ENCODE results near the gene DHDH.
"Not testable (repeated sequence)": the region's sequence is repeated elsewhere in the genome, so short reads cannot be mapped to it uniquely, and the experiment has no call there.

Gene DHDH

DNA sequence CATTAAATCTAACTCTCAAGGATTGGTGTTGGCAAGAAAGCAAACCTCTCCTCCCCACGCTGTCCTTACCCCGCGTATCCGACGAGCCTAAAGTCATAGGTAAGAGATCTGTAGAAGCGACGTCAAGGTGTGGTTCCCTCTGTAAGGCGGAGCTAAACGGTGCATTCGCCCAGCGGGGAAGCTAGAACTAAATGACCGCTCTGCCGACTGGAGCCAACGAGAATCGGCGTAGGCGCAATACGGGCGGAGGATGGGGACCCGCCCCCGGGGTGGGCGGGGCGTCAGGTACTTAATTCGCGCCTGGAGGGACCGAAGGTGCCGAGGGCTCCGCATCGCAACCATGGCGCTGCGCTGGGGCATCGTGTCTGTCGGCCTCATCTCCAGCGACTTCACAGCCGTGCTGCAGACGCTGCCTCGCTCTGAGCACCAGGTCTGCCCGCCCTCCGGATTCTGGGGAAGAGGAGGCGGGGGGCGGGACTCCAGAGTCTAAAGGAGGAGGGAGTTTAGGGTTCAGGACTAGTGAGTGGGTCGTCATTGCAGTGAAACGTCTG lies at the start of gene DHDH:
Gene DHDH (plus strand): TSS at position 318 of the 551 bp plus-strand sequence. CDS start 23 bp downstream, at position 341.
- peak; percentile 48 for DNase-seq (ENCODE audit: low read depth)

DNA sequence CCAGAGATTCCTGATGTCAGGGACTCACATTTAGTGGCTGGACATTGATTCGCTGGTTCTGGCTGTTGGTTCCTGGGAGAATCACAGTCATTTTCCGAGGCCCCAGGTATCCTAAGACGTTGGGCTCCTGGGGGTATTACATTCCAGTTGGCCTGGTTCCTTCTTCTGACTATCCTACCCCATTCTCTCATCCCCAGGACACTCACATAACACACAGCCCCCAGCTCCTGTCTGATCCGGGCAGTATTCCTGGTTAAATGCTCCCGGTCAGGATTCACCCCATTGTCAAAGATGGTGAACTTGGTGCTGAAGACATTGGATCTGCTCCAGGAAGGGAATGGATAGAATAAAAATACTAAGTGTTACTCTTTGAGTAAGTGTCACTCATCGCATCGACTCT lies 49.8 kb upstream of the DHDH start:
- DNase-seq (ENCODE audit: low read depth): no peak

DNA sequence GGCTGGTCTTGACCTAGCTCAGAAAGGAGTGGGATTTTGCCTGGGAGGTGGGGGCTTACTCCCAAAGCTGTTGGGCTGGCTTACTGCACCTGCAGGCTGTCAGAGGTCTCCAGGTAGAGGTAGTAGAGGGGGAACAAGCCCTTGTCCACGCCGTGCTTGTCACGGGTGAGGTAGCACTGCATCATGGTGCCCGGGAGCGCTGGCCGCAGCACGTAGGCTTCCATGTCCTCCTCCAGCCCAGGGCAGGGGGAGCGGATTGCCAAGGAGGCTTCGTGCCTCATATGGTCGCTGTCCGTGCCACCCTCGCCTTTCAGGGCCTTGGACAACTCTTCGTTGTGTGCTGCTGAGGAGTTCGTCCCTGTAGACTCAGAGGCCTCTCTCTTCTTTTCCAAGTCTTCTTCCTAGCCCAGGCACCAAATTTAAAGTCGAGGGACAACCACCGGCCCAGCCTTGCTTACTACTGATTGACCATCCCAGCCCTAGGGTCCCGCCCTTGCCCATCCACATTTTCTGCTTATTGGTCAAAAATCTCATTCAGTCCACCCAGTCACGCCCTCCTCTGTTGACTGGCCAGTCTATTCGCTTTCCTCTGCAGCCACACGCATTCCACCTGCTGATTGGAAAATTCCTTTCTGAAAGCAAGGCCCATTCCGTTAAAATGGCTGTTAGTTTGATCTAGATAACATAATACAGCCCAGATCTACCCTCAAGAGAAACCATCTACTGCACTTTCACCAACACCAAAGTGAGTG lies 45.5 kb upstream of the DHDH start:
- DNase-seq (ENCODE audit: low read depth): no peak

DNA sequence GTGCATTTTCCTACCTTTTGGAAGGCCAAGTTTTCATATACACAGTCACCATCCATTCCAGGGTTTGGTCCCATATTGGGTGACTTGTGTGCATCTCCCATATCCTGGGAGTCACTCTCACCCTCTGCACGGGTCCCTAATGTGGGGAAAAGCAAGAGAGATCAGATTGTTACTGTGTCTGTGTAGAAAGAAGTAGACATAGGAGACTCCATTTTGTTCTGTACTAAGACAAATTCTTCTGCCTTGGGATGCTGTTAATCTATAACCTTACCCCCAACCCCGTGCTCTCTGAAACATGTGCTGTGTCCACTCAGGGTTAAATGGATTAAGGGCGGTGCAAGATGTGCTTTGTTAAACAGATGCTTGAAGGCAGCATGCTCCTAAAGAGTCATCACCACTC lies 44.0 kb upstream of the DHDH start:
- DNase-seq (ENCODE audit: low read depth): not testable (repeated sequence)

DNA sequence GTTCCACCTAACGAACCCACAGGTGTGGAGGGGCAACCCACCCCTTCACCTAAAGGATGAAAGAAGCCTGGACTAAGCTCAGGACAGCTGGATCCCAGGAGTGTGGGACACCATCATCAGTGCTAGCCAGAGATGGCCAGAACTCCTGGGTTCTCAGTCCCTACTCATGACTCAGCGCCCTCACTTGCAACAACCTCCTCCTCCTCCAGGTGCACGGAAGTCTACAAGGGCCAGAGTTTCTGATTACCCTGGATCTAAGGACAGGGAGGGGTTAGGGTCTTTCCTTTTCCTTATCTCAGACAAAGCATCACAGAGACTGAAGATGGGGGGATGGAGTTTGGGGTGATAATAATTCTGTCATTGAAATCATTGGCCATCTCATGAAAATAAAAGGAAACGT lies 42.9 kb upstream of the DHDH start:
- no peak for DNase-seq (ENCODE audit: low read depth)

DNA sequence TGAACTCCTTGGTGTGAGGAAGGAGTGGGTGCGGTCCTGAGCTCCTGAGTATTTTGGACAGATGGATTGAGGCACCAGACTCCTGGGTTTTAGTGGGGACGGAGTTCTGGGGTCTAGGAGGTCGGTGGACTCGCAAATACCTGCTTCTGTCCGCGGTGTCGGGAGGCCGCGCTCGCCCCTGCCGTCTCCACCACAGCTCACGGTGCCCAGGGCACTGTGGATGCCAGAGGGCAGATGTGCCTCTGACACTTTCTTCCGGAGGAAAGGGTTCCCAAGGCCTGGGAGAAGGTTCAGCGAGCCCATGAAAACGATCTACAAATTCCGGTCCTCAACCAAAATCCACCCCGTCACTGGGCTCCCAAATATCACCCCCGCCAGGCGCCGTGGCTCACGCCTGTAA lies 38.3 kb upstream of the DHDH start:
- no peak for DNase-seq (ENCODE audit: low read depth)

DNA sequence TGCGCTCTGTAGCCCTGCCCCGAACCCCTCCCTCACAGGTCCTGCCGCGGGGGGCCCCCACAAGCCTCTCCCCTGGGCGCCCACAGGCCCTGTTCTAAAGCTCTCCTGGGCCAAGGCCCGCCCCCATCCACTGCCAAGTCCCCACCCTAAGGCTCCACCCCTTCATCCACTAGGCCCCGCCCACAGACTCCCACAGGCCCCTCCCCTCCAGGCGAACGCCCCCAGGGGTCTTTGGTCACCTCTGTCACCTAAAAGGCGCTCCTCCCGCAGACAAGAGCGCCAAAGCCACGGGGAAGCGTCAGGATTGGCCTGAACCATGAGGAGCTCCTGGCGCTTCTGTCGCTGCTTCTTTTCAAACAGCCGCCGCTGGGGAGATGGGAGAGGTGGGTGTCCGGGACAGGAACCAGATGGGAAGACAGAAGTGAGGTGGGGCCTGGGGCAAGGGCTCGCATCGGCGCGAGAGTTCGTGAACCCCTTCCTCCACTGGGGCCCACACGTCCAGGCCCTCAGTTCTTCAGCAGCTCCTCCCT lies 37.2 kb upstream of the DHDH start:
- peak; percentile 22 for DNase-seq (ENCODE audit: low read depth)

DNA sequence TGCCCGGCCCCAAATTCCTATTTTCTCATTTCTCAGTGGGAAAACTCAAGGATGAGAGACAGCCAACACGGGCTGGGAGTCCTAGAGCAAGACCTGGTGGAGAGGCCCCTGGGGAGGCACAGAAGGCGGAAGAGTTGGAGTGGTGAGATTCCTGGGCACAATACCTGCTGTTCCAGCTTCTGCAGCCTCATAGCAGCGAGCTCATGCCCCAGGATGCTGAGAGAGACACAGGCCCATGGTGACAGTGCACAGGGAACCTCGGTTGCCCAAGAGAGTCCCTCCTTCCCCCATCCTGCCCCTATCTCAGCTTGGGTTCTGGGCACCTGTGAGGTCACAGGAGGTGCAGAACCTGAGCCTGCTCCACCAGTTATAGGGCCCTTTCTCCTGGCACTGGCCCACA lies 36.3 kb upstream of the DHDH start:
- no peak for DNase-seq (ENCODE audit: low read depth)

DNA sequence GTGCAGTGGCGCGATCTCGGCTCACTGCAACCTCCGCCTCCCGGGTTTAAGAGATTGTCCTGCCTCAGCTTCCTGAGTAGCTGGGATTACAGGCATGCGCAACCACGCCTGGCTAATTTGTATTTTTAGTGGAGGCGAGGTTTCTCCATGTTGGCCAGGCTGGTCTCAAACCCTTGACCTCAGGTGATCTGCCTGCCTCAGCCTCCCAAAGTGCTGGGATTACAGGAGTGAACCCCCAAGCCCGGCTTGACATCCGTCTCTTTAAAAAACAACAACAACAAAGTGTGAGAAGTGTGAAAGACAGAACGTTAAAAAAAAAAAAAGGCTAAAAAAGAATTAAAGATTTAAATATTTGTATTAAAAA lies 34.1 kb upstream of the DHDH start:
- DNase-seq (ENCODE audit: low read depth): not testable (repeated sequence)

DNA sequence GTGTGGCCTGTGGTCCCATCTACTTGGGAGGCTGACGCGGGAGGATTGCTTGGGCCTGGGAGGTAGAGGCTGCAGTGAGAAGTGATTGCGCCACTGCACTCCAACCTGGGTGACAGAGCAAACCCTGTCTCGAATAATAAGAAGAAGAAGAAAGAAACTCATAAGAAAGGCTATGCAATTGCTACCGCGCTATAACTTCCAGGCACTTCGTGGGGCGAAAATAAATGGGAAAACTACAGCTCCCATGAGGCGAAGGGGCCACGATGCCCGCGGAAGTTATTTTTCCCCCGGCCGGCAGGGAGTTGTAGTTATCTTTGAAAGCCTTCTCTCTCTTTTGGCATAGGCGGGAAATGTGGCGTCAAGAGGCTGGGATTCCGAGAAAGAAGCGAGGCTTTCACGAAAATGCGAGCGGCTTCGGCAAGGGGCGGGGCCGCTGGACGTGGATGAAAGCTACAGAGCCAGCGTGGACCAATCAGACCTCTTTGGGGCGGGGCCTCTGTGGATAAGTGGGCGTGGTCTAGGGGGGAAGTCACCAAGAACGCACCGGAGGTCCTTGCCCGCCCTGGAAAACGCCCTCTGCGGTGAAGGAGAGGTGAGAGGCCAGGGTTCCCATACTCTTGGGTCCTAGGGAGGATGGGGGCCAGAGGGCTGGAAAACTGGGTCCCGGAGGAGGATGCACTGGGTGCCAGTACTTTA lies 33.6 kb upstream of the DHDH start, which contains the start of gene NUCB1:
Gene NUCB1 (plus strand): TSS at position 532 of the 696 bp plus-strand sequence. CDS start 485 bp downstream, outside the sequence.
- DNase-seq (ENCODE audit: low read depth): peak; percentile 98

DNA sequence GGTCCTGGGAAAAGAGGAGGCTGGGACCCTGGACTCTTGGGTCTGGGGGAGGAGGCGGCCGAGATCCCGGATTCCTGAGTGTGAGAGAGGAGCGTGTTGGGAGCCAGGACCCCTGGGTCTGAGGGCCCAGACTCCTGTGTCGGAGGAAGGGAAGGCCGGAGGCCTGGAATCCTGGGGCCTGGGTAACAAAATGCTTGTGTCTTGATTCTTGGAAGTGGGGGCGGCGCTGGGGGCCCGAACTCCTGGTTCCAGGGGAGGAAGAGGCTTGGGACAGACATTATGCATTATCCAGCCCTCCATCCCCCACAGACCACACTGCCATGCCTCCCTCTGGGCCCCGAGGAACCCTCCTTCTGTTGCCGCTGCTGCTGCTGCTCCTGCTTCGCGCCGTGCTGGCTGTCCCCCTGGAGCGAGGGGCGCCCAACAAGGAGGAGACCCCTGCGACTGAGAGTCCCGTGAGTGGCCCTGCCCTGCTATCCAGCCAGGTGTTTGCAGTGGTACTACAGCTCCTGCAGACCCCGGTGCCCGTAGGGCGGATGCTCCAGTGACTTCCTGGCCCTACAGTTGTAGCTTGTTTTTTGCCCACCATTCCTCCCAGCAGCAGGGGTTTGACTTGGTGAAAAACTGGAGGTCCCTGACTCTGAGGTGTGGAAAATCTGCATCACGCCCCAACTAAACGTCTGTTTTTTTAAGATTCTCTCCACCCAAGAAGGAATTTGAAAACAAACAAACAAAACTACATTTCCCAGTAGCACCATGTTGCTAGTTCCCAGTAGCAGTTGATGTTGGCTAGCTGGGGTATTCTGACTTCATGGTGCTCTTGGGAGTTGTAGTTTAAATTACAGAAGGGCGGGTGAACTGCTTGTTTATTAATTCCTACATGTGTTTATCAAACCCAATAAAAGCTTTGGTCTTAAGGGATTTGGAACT lies 32.8 kb upstream of the DHDH start:
- peak; percentile 48 for DNase-seq (ENCODE audit: low read depth)

DNA sequence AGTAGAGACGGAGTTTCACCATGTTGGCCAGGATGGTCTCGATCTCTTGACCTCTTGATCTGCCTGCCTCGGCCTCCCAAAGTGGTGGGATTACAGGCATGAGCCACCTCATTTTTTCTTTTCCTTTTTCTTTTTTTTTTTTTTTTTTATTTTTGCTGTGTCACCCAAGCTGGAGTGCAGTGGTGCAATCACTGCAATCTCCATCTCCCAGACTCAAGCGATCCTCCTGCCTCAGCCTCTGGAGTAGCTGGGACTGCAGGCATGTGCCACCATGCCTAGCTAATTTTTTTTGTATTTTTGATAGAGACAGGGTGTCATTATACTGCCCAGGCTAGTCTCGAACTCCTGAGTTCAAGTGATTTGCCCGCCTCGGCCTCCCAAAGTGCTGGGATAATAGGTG lies 31.2 kb upstream of the DHDH start:
- DNase-seq (ENCODE audit: low read depth): not testable (repeated sequence)

DNA sequence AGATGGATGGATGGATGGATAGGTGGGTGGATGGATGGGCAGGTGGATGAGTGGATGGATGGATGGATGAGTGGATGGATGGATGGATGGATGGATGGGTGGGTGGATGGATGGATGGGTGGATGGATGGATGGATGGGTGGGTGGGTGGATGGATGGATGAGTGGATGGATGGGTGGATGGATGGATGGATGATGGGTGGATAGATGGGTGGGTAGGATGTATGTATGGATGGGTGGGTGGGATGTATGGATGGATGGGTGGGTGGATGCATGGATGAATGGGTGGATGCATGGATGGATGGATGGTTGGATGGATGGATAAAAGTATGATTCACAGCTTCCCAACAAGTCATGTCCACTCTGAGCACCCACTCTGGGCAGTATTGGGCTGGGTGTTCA lies 29.7 kb upstream of the DHDH start:
- not testable (repeated sequence) for DNase-seq (ENCODE audit: low read depth)

DNA sequence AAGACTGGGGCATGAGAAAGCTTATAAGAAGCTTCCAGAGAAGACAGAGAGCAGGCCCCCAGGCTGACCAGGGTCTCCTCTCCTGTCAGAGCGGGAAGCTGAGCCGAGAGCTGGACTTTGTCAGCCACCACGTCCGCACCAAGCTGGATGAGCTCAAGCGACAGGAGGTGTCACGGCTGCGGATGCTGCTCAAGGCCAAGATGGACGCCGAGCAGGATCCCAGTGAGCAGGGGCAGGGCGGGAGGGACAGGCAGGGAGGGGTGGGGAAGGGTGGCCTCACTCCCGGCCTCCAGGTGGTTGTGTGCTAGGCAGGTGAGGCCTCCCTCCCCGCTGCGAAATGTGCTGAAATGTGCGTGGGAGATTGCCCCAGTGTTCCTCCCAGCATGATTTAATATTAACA lies 27.8 kb upstream of the DHDH start:
- no peak for DNase-seq (ENCODE audit: low read depth)

DNA sequence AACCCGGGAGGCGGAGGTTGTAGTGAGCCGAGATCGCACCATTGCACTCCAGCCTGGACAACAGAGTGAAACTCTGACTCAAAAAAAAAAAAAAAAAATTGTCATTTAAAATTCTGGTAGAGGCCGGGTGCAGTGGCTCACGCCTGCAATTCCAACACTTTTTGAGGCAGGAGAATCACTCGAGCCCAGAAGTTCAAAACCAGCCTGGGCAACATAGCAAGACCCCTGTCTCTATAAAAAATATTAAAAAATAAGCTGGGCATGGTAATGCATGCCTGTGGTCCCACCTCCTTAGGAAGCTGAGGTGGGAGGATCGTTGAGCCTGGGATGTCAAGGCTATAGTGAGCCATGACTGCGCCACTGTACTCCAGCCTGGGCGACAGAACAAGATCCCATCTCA lies 27.2 kb upstream of the DHDH start:
- DNase-seq (ENCODE audit: low read depth): no peak

DNA sequence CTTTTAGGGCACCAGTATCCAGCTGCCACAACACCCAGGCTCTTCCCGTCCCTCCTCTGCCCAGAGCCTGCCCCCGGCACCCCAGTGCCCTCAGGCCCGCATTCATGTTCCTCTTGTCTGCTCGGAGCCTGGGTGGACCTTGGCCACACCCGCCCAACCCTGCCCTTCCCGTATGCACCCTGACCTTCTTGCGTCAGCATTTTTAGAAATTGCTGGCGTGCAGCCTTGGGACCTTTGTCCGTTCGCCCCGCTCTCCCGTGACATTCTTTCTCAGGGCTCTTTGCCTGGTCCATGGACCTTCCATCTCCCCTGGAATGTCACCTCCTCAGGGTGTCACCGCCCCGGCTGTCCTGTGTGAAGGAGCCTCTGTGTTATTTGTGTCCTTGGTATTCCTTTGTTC lies 25.8 kb upstream of the DHDH start:
- DNase-seq (ENCODE audit: low read depth): no peak

DNA sequence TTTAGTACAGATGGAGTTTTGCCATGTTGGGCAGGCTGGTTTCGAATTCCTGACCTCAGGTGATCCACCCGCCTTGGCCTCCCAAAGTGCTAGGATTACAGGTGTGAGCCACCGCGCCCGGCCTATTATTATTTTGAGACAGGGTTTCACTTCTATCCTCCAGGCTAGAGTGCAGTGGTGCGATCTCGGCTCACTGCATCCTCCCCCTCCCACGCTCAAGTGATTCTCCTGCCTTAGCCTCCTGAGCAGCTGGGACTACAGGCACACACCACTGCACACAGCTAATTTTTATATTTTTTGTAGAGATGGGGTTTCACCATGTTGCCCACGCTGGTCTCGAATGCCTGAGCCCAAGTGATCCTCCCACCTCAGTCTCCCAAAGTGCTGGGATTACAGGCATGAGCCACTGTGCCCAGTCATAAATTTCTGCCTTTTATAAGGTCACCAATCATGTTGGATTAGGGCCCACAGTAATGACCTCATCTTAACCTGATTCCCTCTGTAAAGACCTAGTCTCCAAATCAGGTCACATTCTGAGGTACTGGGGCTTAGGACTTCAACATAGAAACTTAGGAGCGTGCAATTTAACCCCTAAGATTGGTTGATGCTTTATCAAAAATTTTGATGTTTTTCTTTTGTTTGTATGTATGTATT lies 23.9 kb upstream of the DHDH start:
- not testable (repeated sequence) for DNase-seq (ENCODE audit: low read depth)

DNA sequence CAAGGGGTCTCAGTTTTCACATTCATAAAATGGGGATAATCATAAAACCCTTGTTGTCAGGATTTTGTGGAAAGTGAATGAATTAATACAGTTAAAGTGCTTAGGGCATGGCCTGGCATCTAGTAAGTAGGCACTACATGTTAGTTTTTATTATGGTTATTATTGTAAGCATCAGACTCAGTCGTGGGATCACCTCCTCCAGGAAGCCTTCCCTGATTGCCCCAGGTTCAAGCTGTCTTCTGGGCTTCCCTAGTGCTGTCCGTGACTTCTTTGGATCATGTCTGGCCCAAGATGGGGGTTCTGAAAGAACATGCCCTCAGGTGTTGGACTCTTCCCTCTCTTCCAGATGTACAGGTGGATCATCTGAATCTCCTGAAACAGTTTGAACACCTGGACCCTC lies 22.7 kb upstream of the DHDH start:
- DNase-seq (ENCODE audit: low read depth): no peak

DNA sequence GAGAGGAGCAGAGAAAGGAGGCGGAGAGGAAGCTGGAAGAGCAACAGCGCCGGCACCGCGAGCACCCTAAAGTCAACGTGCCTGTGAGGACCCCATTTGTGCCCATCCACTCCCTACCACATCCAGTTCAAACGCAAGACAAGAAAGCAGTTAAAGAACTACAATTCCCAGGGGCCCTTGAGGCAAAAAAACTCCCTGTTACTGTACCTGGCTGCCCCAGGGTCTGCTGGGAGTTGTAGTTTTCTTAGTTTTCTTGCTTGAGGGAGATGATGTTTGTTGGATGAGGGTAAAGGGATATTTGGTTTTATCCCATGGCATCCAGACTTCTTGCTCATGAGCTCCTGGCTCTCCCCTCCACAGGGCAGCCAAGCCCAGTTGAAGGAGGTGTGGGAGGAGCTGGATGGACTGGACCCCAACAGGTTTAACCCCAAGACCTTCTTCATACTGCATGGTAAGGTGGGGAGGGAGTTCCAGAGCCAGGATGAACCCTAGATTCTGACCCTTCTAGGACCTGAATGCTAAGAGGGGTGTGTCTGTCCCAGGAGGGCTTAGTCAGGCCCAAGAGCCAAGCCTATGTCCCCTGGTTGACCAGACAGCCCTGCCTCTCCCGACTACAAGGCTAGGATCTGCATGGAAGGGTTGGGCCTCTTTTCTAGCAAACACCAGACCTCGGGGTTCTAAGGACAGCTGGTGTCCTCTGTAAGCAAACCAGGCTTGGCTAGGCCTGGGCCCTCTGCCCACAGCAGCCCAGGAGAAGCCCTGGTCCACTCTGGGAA lies 20.2 kb upstream of the DHDH start:
- no peak for DNase-seq (ENCODE audit: low read depth)

DNA sequence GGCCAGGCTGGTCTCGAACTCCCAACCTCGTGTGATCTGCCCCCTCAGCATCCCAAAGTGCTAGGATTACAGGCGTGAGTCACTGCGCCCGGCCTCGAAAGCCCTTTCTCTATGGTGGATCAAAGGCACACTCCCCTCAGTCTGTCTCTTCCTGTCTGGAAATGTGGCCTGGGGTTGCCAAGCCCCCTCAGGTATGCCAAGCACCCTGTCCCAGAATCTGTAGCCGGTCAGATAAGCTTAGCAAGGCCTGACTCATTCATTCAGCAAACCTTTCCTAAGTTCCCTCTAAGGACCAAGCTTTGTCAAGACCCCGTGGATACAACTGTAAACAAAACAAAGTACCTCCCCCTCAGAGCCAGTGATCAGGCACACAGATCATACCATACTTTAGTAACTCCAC lies 19.3 kb upstream of the DHDH start:
- DNase-seq (ENCODE audit: low read depth): no peak

DNA sequence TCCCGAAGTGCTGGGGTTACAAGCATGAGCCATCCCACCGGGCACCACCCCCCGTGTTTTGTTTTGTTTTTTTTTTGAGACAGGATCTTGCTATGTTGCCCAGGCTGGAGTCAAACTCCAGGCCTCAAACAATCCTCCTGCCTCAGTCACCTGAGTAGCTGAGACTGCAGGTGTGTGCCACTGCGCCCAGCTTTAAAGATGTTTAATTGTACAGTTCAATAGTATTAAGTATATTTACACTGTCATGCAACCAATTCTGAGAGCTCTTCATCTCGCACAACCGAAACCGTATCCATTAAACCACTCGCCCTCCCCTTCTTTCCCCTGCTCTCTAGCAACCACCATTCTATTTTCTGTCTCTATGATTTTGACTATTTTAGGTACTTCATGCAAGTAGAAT lies 17.7 kb upstream of the DHDH start:
- DNase-seq (ENCODE audit: low read depth): no peak

Data from iris pigment epithelial cell (primary cell).